ENCODE data around the gene COA8.
"Not testable (repeated sequence)": the region's sequence is repeated elsewhere in the genome, so short reads cannot be mapped to it uniquely, and the experiment has no call there.

Gene COA8

GRCh38 chr14:103597623-103598377 lies 35.0 kb downstream of the COA8 start:
- Histone ChIP-seq H3K9me3 (ENCODE audit: control insufficient read depth, insufficient read depth, low read length) (no peaks in the 10 kb centered on the region), H3K9ac (ENCODE audit: low read depth, low read length) (no peak overlapping the region), H3K36me3 (ENCODE audit: control insufficient read depth, insufficient read depth, low read length) (no peaks in the 10 kb centered on the region), H3K27ac (ENCODE audit: low read depth, low read length) (no peak overlapping the region), H3K27me3 (ENCODE audit: control insufficient read depth, insufficient read depth, low read length) (no peaks in the 10 kb centered on the region), H3K4me1 (ENCODE audit: control insufficient read depth, insufficient read depth, low read length) (peaks cover 7% of the 10 kb centered on the region; the same call in 1 of the 2 replicates), H3K4me3 (ENCODE audit: low read depth, low read length) (no peak overlapping the region)

- no peaks in the 10 kb centered on the region for H3K36me3 ChIP-seq (ENCODE audit: control insufficient read depth, insufficient read depth, low read length)
- H3K27me3 ChIP-seq (ENCODE audit: control insufficient read depth, insufficient read depth, low read length): no peaks in the 10 kb centered on the region
- H3K4me3 ChIP-seq (ENCODE audit: low read depth, low read length): no peak overlapping the region
- no peaks in the 10 kb centered on the region for H3K9me3 ChIP-seq (ENCODE audit: control insufficient read depth, insufficient read depth, low read length)
- H3K4me1 ChIP-seq (ENCODE audit: control insufficient read depth, insufficient read depth, low read length): no peaks in the 10 kb centered on the region
- H3K27ac ChIP-seq (ENCODE audit: low read depth, low read length): no peak overlapping the region
- H3K9ac ChIP-seq (ENCODE audit: low read depth, low read length): no peak overlapping the region
These were observed 37.7 kb downstream of the COA8 start for GRCh38 chr14:103600503-103600902.

- Histone ChIP-seq H3K27me3 (ENCODE audit: control insufficient read depth, insufficient read depth, low read length) (no peaks in the 10 kb centered on the region), H3K4me1 (ENCODE audit: control insufficient read depth, insufficient read depth, low read length) (no peaks in the 10 kb centered on the region; the same call in 1 of the 2 replicates), H3K36me3 (ENCODE audit: control insufficient read depth, insufficient read depth, low read length) (no peaks in the 10 kb centered on the region), H3K27ac (ENCODE audit: low read depth, low read length) (no peak overlapping the region), H3K9me3 (ENCODE audit: control insufficient read depth, insufficient read depth, low read length) (no peaks in the 10 kb centered on the region), H3K4me3 (ENCODE audit: low read depth, low read length) (no peak overlapping the region), H3K9ac (ENCODE audit: low read depth, low read length) (no peak overlapping the region)
These were observed 41.9 kb downstream of the COA8 start for GRCh38 chr14:103604620-103605019.

- H3K9me3 ChIP-seq (ENCODE audit: control insufficient read depth, insufficient read depth, low read length): peaks cover 5% of the 10 kb centered on the region; the same call in 1 of the 2 replicates
- no peak overlapping the region for H3K9ac ChIP-seq (ENCODE audit: low read depth, low read length)
- no peak overlapping the region for H3K4me3 ChIP-seq (ENCODE audit: low read depth, low read length)
- no peaks in the 10 kb centered on the region; the same call in 1 of the 2 replicates for H3K4me1 ChIP-seq (ENCODE audit: control insufficient read depth, insufficient read depth, low read length)
- H3K27me3 ChIP-seq (ENCODE audit: control insufficient read depth, insufficient read depth, low read length): no peaks in the 10 kb centered on the region
- H3K27ac ChIP-seq (ENCODE audit: low read depth, low read length): no peak overlapping the region
- no peaks in the 10 kb centered on the region for H3K36me3 ChIP-seq (ENCODE audit: control insufficient read depth, insufficient read depth, low read length)
These were observed 44.4 kb downstream of the COA8 start for GRCh38 chr14:103606963-103607668.

- H3K4me3 ChIP-seq (ENCODE audit: low read depth, low read length): no peak overlapping the region
- no peaks in the 10 kb centered on the region; the same call in 1 of the 2 replicates for H3K4me1 ChIP-seq (ENCODE audit: control insufficient read depth, insufficient read depth, low read length)
- no peaks in the 10 kb centered on the region for H3K27me3 ChIP-seq (ENCODE audit: control insufficient read depth, insufficient read depth, low read length)
- H3K9ac ChIP-seq (ENCODE audit: low read depth, low read length): no peak overlapping the region
- no peaks in the 10 kb centered on the region for H3K36me3 ChIP-seq (ENCODE audit: control insufficient read depth, insufficient read depth, low read length)
- H3K27ac ChIP-seq (ENCODE audit: low read depth, low read length): no peak overlapping the region
- H3K9me3 ChIP-seq (ENCODE audit: control insufficient read depth, insufficient read depth, low read length): peaks cover 5% of the 10 kb centered on the region; the same call in 1 of the 2 replicates
These were observed 45.1 kb downstream of the COA8 start for GRCh38 chr14:103607822-103608221.

GRCh38 chr14:103609081-103609480 lies 46.3 kb downstream of the COA8 start:
- H3K27ac ChIP-seq (ENCODE audit: low read depth, low read length); H3K9ac ChIP-seq (ENCODE audit: low read depth, low read length); H3K4me3 ChIP-seq (ENCODE audit: low read depth, low read length); H3K36me3 ChIP-seq (ENCODE audit: control insufficient read depth, insufficient read depth, low read length); H3K9me3 ChIP-seq (ENCODE audit: control insufficient read depth, insufficient read depth, low read length); H3K27me3 ChIP-seq (ENCODE audit: control insufficient read depth, insufficient read depth, low read length); H3K4me1 ChIP-seq (ENCODE audit: control insufficient read depth, insufficient read depth, low read length): not testable (repeated sequence)

- H3K4me3 ChIP-seq (ENCODE audit: low read depth, low read length): no peak overlapping the region
- H3K27me3 ChIP-seq (ENCODE audit: control insufficient read depth, insufficient read depth, low read length): no peaks in the 10 kb centered on the region
- no peaks in the 10 kb centered on the region; the same call in 1 of the 2 replicates for H3K4me1 ChIP-seq (ENCODE audit: control insufficient read depth, insufficient read depth, low read length)
- H3K9me3 ChIP-seq (ENCODE audit: control insufficient read depth, insufficient read depth, low read length): peaks cover 5% of the 10 kb centered on the region; the same call in 1 of the 2 replicates
- H3K9ac ChIP-seq (ENCODE audit: low read depth, low read length): no peak overlapping the region
- H3K27ac ChIP-seq (ENCODE audit: low read depth, low read length): no peak overlapping the region
- H3K36me3 ChIP-seq (ENCODE audit: control insufficient read depth, insufficient read depth, low read length): no peaks in the 10 kb centered on the region
These were observed 48.5 kb downstream of the COA8 start for GRCh38 chr14:103611215-103611614.

GRCh38 chr14:103613517-103613916 lies 50.8 kb downstream of the COA8 start:
- Histone ChIP-seq H3K9me3 (ENCODE audit: control insufficient read depth, insufficient read depth, low read length) (peaks cover 5% of the 10 kb centered on the region; the same call in 1 of the 2 replicates), H3K27me3 (ENCODE audit: control insufficient read depth, insufficient read depth, low read length) (no peaks in the 10 kb centered on the region), H3K4me3 (ENCODE audit: low read depth, low read length) (no peak overlapping the region), H3K27ac (ENCODE audit: low read depth, low read length) (no peak overlapping the region), H3K36me3 (ENCODE audit: control insufficient read depth, insufficient read depth, low read length) (no peaks in the 10 kb centered on the region), H3K9ac (ENCODE audit: low read depth, low read length) (no peak overlapping the region), H3K4me1 (ENCODE audit: control insufficient read depth, insufficient read depth, low read length) (no peaks in the 10 kb centered on the region)

DNA sequence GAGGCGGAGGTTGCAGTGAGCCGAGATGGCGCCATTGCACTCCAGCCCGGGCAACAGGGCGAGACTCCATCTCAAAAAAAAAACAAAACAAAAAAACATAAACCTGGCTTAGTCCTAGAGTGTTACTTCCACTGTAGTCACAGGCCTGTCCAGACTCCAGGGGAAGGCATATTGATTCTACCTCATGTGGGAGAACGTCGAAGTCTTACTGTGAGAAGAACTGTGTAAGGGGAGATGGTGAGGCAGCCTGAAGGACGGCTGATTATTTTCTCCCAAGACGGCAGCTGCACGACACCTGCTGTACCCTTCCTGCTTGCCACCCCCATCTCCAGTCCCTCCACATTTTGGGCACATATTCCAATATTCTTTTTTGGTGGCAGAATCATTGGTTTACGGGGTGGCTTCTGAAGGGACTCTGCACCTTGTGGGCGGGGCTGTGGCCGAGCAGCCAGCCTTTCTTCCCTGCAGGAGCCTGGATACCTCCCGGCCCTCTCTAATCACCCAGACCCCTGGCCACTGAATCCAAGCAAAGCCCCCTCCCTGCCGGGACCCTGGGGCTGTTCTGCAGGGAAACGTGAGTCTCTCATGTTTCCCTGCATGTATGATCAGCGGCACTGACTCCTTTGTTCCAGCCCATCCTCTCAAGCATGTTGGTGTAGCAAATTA lies 54.0 kb downstream of the COA8 start:
- Histone ChIP-seq H3K27me3 (ENCODE audit: control insufficient read depth, insufficient read depth, low read length) (no peaks in the 10 kb centered on the region), H3K4me3 (ENCODE audit: low read depth, low read length) (no peak overlapping the region), H3K9me3 (ENCODE audit: control insufficient read depth, insufficient read depth, low read length) (no peaks in the 10 kb centered on the region), H3K9ac (ENCODE audit: low read depth, low read length) (no peak overlapping the region), H3K4me1 (ENCODE audit: control insufficient read depth, insufficient read depth, low read length) (no peaks in the 10 kb centered on the region), H3K27ac (ENCODE audit: low read depth, low read length) (no peak overlapping the region), H3K36me3 (ENCODE audit: control insufficient read depth, insufficient read depth, low read length) (no peaks in the 10 kb centered on the region)

GRCh38 chr14:103619057-103619456 lies 56.3 kb downstream of the COA8 start:
- Histone ChIP-seq H3K9me3 (ENCODE audit: control insufficient read depth, insufficient read depth, low read length) (no peaks in the 10 kb centered on the region), H3K27ac (ENCODE audit: low read depth, low read length) (no peak overlapping the region), H3K36me3 (ENCODE audit: control insufficient read depth, insufficient read depth, low read length) (no peaks in the 10 kb centered on the region), H3K4me1 (ENCODE audit: control insufficient read depth, insufficient read depth, low read length) (no peaks in the 10 kb centered on the region), H3K27me3 (ENCODE audit: control insufficient read depth, insufficient read depth, low read length) (no peaks in the 10 kb centered on the region), H3K9ac (ENCODE audit: low read depth, low read length) (no peak overlapping the region), H3K4me3 (ENCODE audit: low read depth, low read length) (no peak overlapping the region)

DNA sequence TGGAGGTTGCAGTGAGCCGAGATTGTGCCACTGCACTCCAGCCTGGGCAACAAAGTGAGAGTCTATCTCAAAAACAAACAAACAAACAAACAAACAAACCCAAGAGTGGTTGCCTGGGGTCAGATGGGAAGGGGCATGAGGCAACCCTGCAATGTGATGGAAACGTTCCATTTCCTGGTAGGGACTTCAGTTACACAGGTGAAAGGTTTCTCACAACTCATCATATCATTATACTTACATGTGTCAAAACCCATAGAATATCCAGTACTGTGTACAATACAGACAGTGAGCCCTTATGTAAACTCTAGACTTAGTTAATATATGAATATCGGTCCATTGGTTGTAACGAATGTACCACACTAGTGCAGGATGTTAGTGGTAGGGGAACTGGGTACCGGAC lies 59.1 kb downstream of the COA8 start:
- no peaks in the 10 kb centered on the region for H3K27me3 ChIP-seq (ENCODE audit: control insufficient read depth, insufficient read depth, low read length)
- H3K4me3 ChIP-seq (ENCODE audit: low read depth, low read length): no peak overlapping the region
- H3K9ac ChIP-seq (ENCODE audit: low read depth, low read length): no peak overlapping the region
- H3K9me3 ChIP-seq (ENCODE audit: control insufficient read depth, insufficient read depth, low read length): no peaks in the 10 kb centered on the region
- H3K27ac ChIP-seq (ENCODE audit: low read depth, low read length): no peak overlapping the region
- H3K36me3 ChIP-seq (ENCODE audit: control insufficient read depth, insufficient read depth, low read length): no peaks in the 10 kb centered on the region
- H3K4me1 ChIP-seq (ENCODE audit: control insufficient read depth, insufficient read depth, low read length): no peaks in the 10 kb centered on the region
